ENCODE results near the gene BLOC1S2.
A peak's percentile ranks its signal among the peaks of the same experiment; 100 is the strongest.

Gene BLOC1S2

GRCh38 chr10:100286051-100287033, at the start of gene BLOC1S2:
Gene BLOC1S2 (minus strand): TSS chr10:100286680. CDS start chr10:100286659, 21 bp downstream.
- no peaks in the 10 kb centered on the region for H3K9me3 Mint-ChIP-seq
- H3K4me3 Mint-ChIP-seq, result peak within 1 kb of the TSS; percentile 100
- peak; percentile 91 for DNase-seq
- H3K4me1 Mint-ChIP-seq, result peaks cover 24% of the 10 kb centered on the region
- peaks cover 27% of the 10 kb centered on the region for H3K27me3 Mint-ChIP-seq (ENCODE audit: low read depth, poor library complexity)
- H3K27ac Mint-ChIP-seq, result peak within 1 kb of the TSS; percentile 98
- peaks cover 9% of the 10 kb centered on the region for H3K36me3 Mint-ChIP-seq (ENCODE audit: low read depth)
- TF ChIP-seq CTCF (IDR thresholded peaks at IDR 0.05), result no peak

- peaks cover 14% of the 10 kb centered on the region for H3K4me1 Mint-ChIP-seq
- H3K27me3 Mint-ChIP-seq (ENCODE audit: low read depth, poor library complexity), result peaks cover 16% of the 10 kb centered on the region
- DNase-seq, result no peak
- H3K4me3 Mint-ChIP-seq, result no peak overlapping the region
- no peaks in the 10 kb centered on the region for H3K36me3 Mint-ChIP-seq (ENCODE audit: low read depth)
- TF ChIP-seq CTCF (IDR thresholded peaks at IDR 0.05), result no peak
- no peak overlapping the region for H3K27ac Mint-ChIP-seq
- H3K9me3 Mint-ChIP-seq, result no peaks in the 10 kb centered on the region
These were observed 48.3 kb upstream of the BLOC1S2 start for GRCh38 chr10:100334762-100335161.

GRCh38 chr10:100333661-100334440, 47.4 kb upstream of the BLOC1S2 start:
- no peak overlapping the region for H3K27ac Mint-ChIP-seq
- no peaks in the 10 kb centered on the region for H3K9me3 Mint-ChIP-seq
- no peak for TF ChIP-seq CTCF (IDR thresholded peaks at IDR 0.05)
- peaks cover 10% of the 10 kb centered on the region for H3K4me1 Mint-ChIP-seq
- no peak for DNase-seq
- peaks cover 23% of the 10 kb centered on the region for H3K27me3 Mint-ChIP-seq (ENCODE audit: low read depth, poor library complexity)
- H3K4me3 Mint-ChIP-seq, result no peak overlapping the region
- no peaks in the 10 kb centered on the region for H3K36me3 Mint-ChIP-seq (ENCODE audit: low read depth)

- DNase-seq, result no peak
- TF ChIP-seq CTCF (IDR thresholded peaks at IDR 0.05), result no peak
- H3K4me1 Mint-ChIP-seq, result peaks cover 10% of the 10 kb centered on the region
- H3K27ac Mint-ChIP-seq, result no peak overlapping the region
- H3K27me3 Mint-ChIP-seq (ENCODE audit: low read depth, poor library complexity), result peaks cover 29% of the 10 kb centered on the region
- H3K36me3 Mint-ChIP-seq (ENCODE audit: low read depth), result no peaks in the 10 kb centered on the region
- H3K4me3 Mint-ChIP-seq, result no peak overlapping the region
- no peaks in the 10 kb centered on the region for H3K9me3 Mint-ChIP-seq
These were observed 46.6 kb upstream of the BLOC1S2 start for GRCh38 chr10:100333106-100333505.

GRCh38 chr10:100330079-100330478, 43.6 kb upstream of the BLOC1S2 start, which contains the start of gene PKD2L1:
Gene PKD2L1 (minus strand): TSS chr10:100330228. CDS start chr10:100330103, 125 bp downstream.
- no peak within 1 kb of the TSS for H3K27ac Mint-ChIP-seq
- no peak for TF ChIP-seq CTCF (IDR thresholded peaks at IDR 0.05)
- H3K9me3 Mint-ChIP-seq, result no peaks in the 10 kb centered on the region
- H3K4me3 Mint-ChIP-seq, result no peak within 1 kb of the TSS
- H3K36me3 Mint-ChIP-seq (ENCODE audit: low read depth), result no peaks in the 10 kb centered on the region
- peaks cover 49% of the 10 kb centered on the region for H3K27me3 Mint-ChIP-seq (ENCODE audit: low read depth, poor library complexity)
- H3K4me1 Mint-ChIP-seq, result peaks cover 10% of the 10 kb centered on the region
- DNase-seq, result no peak

Measured in nephron progenitor cell (in vitro differentiated cells).